GM12878 (cell line): Measurements from ENCODE around the gene RAB43.

Experiments used
- CHD4 ChIP-seq: fragments of 200-600 bp; sonication (generic); IDR thresholded peaks from 2 replicates; pipeline ENCODE4 v1.6.1; 2016; ENCODE audit warnings: mild to moderate bottlenecking
- CUX1 ChIP-seq: IDR thresholded peaks from 2 replicates; pipeline ENCODE4 v1.6.1; 2012; ENCODE audit warnings: improper control_type of control experiment, low read depth, low read length; ENCODE audit not compliant: insufficient replicate concordance
- HDAC6 ChIP-seq: fragments of 200-600 bp; sonication (generic); IDR thresholded peaks from one replicate; pipeline ENCODE4 v1.8.0; 2017; ENCODE audit warnings: antibody characterized with exemption; ENCODE audit not compliant: unreplicated experiment
- POLR2A ChIP-seq: IDR thresholded peaks from 2 replicates; pipeline ENCODE4 v1.6.1; 2011; ENCODE audit warnings: low read depth, mild to moderate bottlenecking, low read length
- RCOR1 ChIP-seq: conservative IDR thresholded peaks from 2 replicates; pipeline ENCODE4 v1.6.1; 2012; ENCODE audit warnings: low read depth, low read length, improper control_type of control experiment
- STAT3 ChIP-seq: IDR thresholded peaks from 2 replicates; pipeline ENCODE4 v1.6.1; 2011; ENCODE audit warnings: low read depth, low read length, improper control_type of control experiment
- TAF1 ChIP-seq: IDR thresholded peaks from 2 replicates; pipeline ENCODE4 v1.6.1; 2011; ENCODE audit warnings: mild to moderate bottlenecking, low read depth, low read length, borderline replicate concordance
- TCF3 ChIP-seq: IDR thresholded peaks from 2 replicates; pipeline ENCODE4 v1.6.1; 2012; ENCODE audit warnings: low read depth, mild to moderate bottlenecking, low read length, borderline replicate concordance; ENCODE audit not compliant: insufficient read depth
- TCF7 ChIP-seq: IDR thresholded peaks from 2 replicates; pipeline ENCODE4 v1.6.1; 2014; ENCODE audit warnings: antibody characterized with exemption, borderline replicate concordance
- ZBTB40 ChIP-seq: fragments of 450-650 bp; IDR thresholded peaks from 2 replicates; pipeline ENCODE4 v1.6.1; 2016; ENCODE audit warnings: mild to moderate bottlenecking, moderate library complexity, borderline replicate concordance
- ZNF274 ChIP-seq: IDR thresholded peaks from one replicate; pipeline ENCODE4 v1.8.0; 2011; ENCODE audit not compliant: insufficient read length, insufficient read depth
- ZSCAN29 ChIP-seq: fragments of 450-650 bp; IDR thresholded peaks from 2 replicates; pipeline ENCODE4 v1.6.1; 2017; ENCODE audit warnings: mild to moderate bottlenecking, moderate library complexity
- TF ChIP-seq, protein P1 (sequence below): IDR thresholded peaks from 2 replicates; pipeline ENCODE4 v1.6.1; 2011; ENCODE audit warnings: low read depth, low read length, improper control_type of control experiment, borderline replicate concordance
- TF ChIP-seq, protein P2 (sequence below), 3 experiments: IDR thresholded peaks in 2 of 3; conservative IDR thresholded peaks in 1 of 3; 2 replicates each; pipeline ENCODE4 v1.5.1; 2011; ENCODE audit warnings: low read depth in 3 of 3, low read length in 3 of 3, mild to moderate bottlenecking in 3 of 3, control low read depth in 2 of 3, moderate library complexity in 2 of 3, inconsistent platforms in 1 of 3, mixed read lengths in 1 of 3; ENCODE audit not compliant: control insufficient read depth in 2 of 3, insufficient read depth in 1 of 3; ENCODE audit errors: extremely low read depth in 1 of 3

DNA sequence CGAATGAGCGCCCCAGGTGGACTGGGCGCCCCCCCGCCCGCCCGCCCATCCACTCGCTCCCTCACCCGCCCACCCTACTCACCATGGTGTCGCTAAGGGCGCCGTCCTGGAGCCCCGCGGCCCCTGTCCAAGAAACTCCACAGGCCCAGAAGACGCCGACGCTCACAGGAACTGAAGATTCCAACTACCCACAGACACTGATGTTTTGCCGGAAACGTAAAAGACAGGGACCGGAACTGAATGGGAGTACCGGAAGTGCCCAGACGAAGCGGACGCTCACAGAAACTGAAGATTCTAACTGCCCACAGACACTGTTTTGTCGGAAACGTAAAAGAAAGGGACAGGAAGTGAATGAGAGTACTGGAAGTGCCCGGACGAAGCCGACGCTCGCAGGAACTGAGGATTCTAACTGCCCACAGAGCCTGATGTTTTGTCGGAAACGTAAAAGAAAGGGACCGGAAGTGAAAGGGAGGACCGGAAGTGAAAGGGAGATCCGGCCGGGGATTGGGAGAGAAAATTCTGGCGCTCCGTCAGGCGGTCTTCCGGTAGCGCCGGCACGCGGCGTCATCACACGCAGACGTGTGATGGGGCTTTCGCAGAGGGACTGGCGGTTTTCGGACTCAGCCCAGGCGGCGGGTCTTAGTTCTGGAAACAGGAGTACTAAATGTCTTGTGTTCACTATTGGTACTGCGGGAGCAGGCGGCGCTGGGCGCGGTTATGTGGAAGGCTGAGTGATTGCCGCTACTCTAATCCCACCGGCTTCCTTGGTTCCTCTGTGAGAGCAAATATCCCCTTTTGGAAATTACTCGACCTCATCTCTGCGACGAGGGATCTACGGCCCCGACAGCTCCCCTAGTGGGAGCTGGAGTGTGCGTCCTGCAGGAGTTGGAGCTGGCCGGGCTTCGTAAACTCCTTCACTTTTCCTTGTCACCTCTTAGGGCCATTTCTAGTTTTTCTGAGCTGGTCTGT lies 39.6 kb upstream of the RAB43 start, which contains the start of gene ISY1:
- TF ChIP-seq HDAC6: no peak
- TF ChIP-seq RCOR1: no peak
- no peak for TF ChIP-seq ZSCAN29
- TF ChIP-seq, protein P1, sequence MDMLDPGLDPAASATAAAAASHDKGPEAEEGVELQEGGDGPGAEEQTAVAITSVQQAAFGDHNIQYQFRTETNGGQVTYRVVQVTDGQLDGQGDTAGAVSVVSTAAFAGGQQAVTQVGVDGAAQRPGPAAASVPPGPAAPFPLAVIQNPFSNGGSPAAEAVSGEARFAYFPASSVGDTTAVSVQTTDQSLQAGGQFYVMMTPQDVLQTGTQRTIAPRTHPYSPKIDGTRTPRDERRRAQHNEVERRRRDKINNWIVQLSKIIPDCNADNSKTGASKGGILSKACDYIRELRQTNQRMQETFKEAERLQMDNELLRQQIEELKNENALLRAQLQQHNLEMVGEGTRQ: no peak; the same call in 1 of the 2 replicates
- TF ChIP-seq ZNF274: no peak
- TF ChIP-seq POLR2A: peak; percentile 94
- TF ChIP-seq, protein P2, sequence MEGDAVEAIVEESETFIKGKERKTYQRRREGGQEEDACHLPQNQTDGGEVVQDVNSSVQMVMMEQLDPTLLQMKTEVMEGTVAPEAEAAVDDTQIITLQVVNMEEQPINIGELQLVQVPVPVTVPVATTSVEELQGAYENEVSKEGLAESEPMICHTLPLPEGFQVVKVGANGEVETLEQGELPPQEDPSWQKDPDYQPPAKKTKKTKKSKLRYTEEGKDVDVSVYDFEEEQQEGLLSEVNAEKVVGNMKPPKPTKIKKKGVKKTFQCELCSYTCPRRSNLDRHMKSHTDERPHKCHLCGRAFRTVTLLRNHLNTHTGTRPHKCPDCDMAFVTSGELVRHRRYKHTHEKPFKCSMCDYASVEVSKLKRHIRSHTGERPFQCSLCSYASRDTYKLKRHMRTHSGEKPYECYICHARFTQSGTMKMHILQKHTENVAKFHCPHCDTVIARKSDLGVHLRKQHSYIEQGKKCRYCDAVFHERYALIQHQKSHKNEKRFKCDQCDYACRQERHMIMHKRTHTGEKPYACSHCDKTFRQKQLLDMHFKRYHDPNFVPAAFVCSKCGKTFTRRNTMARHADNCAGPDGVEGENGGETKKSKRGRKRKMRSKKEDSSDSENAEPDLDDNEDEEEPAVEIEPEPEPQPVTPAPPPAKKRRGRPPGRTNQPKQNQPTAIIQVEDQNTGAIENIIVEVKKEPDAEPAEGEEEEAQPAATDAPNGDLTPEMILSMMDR (IDR thresholded peaks at IDR 0.05 in 2 of 3, conservative IDR thresholded peaks at IDR 0.05 in 1 of 3; ENCODE audit: control insufficient read depth in 2 of 3, extremely low read depth in 1 of 3, insufficient read depth in 1 of 3, low read depth in 3 of 3, low read length in 3 of 3): peak; percentile 79 to 86 (median 80)
- TF ChIP-seq STAT3: 0 out of 2 replicates have a peak, but pooled peaks have one; percentile 56
- TF ChIP-seq ZBTB40: peak; percentile 100
- TF ChIP-seq CHD4: no peak
- TF ChIP-seq TCF7: 0 out of 2 replicates have a peak, but pooled peaks have one; percentile 54
- TF ChIP-seq CUX1: no peak
- peak; percentile 76; the same call in 1 of the 2 replicates for TF ChIP-seq TAF1
- TF ChIP-seq TCF3: peak; percentile 23; the same call in 1 of the 2 replicates
